VCaP (cell line): Measurements from ENCODE around the gene IFNA17.
"Not testable (repeated sequence)": the region's sequence is repeated elsewhere in the genome, so short reads cannot be mapped to it uniquely, and the experiment has no call there.

Source experiments
- H3K27ac ChIP-seq: fragments of 450-650 bp; 2 replicates; pipeline ENCODE4 v1.5.1; 2017
- CTCF ChIP-seq: fragments of 450-650 bp; conservative IDR thresholded peaks from 2 replicates; pipeline ENCODE4 v1.5.1; 2017; ENCODE audit warnings: mild to moderate bottlenecking, moderate library complexity

Gene IFNA17

GRCh38 chr9:21234153-21234687 is 6.2 kb upstream of the IFNA17 start:
- no peak overlapping the region for H3K27ac ChIP-seq
- TF ChIP-seq CTCF, result no peak

DNA sequence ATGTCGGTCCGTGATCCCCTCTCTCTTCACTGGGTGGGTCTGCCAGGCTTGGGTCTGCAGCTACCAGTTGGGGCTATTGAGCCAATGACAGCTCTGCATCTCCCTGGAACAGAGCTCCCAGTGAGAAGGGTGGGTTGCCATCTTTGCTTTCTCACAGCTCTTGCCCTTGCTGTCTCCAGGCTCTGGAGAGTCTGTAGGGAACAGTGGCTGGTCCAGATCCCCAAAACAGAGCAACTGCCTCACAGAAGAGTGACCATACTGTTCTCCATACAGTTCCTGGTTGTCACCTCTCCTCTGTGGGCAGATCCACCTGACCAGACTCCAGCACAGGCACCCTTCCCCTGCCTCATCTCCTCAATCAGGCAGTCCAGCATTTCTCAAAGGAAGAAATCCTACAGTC is 5.2 kb upstream of the IFNA17 start:
- no peak for TF ChIP-seq CTCF
- H3K27ac ChIP-seq, result no peak overlapping the region

DNA sequence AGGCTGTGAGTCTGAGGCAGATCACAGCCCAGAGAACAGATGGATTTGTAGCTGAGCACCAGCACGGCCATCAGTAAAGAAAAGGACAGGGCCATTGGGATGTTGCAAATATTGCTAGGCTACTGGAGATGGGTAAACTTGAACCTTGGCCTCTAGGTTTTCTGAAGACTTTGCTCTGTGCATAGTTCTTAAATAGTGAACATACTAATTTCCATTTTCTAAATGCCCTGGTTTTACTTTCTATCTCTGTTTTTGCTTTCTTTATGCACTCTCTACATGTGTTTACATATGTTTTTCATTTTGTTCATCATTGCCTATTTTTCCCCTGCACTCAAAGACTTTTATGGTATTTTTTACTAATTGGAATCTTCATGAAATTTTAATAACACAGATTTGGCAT is 10.8 kb downstream of the IFNA17 start, which contains the start of gene IFNA16:
IFNA16 (minus strand) TSS at position 101 of the 400 bp plus-strand sequence; CDS start at position 95, 6 bp downstream.
- H3K27ac ChIP-seq, result not testable (repeated sequence)

- not testable (repeated sequence) for H3K27ac ChIP-seq
- TF ChIP-seq CTCF, result peak; percentile 12; the same call in 1 of the 2 replicates
Measured at GRCh38 chr9:21213411-21214326, 14.4 kb downstream of the IFNA17 start.

DNA sequence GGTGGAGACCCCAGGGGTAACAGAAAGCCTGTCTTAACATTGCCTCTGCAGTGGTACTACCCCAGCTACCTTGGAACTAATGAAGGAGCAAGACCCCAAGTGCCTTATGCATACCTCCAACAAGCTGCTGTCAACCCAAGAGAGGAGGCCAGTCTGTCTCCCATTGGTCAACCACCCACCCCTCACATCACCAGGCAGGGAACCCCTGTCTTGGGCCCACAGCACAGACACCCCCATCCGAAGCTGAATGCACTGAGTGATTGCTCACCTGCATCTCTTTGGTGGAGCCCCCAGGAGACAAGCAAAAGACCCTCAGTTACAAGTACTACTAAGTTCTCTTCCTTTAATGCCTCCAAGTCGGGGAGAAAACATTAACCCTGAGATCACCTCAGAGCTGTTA is 15.9 kb downstream of the IFNA17 start:
- not testable (repeated sequence) for H3K27ac ChIP-seq

DNA sequence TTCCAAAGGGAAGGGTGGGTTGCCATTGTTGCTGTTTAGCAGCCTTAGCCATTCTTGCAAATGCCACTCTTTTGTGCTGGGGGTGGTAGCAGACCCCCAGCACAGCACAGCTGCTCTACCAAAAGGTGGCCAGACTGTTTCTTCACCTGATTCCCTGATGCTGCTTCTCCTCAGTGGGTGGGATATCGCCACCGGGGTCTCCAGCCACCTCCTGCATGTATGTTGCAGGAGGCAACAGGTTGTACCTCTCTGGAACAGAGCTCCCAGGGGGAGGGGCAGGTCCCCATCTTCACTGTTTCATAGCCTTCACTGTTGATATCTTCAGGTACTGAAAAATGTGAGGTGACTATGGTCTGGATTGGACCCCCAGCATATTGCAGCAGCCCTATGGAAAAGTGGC is 17.2 kb downstream of the IFNA17 start:
- H3K27ac ChIP-seq, result not testable (repeated sequence)

DNA sequence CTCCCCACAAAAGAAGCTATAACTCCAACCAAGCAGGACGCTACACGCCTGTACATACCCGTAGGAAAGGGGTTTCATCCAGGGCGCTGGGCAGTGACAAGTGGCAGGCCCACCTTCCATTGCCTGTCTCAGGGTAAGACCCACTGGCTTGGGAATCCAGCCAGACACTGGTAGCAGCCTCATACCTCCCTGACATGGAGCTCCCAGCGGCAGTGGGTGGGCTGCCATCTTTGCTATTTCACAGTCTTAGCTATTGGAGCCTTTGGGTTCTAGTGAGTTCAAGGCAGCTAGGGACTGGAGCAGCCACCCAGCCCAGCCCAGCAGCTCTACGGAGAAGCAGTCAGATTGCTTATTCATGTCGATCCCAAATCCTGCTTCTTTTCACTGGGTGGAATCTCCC is 17.7 kb downstream of the IFNA17 start:
- TF ChIP-seq CTCF, result no peak

DNA sequence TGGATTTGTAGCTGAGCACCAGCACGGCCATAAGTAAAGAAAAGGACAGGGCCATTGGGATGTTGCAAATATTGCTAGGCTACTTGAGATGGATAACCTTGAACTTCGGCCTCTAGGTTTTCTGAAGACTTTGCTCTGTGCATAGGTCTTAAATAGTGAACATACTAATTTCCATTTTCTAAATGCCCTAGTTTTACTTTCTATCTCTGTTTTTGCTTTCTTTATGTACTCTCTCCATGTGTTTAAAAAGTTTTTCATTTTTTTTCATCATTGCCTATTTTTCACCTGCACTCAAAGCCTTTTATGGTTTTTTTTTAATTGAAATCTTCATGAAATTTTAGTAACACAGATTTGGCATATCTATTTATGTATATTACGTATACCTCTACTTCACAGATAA is 21.0 kb downstream of the IFNA17 start, which contains the start of gene IFNA10:
IFNA10 (minus strand) TSS at position 101 of the 400 bp plus-strand sequence; CDS start at position 55, 46 bp downstream.
- not testable (repeated sequence) for H3K27ac ChIP-seq

More for the DNA sequence above, 17.7 kb downstream of the IFNA17 start:
- no peak overlapping the region for H3K27ac ChIP-seq

DNA sequence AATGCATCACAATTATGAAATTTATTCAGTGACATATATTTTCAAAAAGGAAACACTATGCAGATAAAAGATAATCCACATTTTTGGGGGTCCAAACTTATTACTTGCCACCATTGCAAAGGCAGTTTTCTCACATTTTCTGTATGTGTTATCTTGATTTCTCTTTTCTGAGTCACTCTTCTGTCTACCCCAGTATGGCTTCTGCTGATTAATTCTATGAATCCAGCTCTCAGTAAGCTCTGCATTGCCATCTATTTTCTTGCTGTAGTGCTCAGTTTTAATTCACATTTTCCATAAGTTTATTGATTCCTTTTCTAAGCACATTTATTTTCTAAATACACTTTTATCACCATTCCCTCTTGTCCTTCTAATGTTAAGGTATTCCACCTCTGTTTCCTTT is 22.8 kb downstream of the IFNA17 start:
- H3K27ac ChIP-seq, result no peak overlapping the region
- no peak for TF ChIP-seq CTCF

GRCh38 chr9:21202105-21202504 is 25.9 kb downstream of the IFNA17 start, which contains the start of gene IFNA7:
Gene IFNA7 (minus strand): TSS chr9:21202205. CDS start chr9:21202165, 40 bp downstream.
- H3K27ac ChIP-seq, result not testable (repeated sequence)
